ENCODE results near the gene EIF3I. TPM values are rescaled to one million over a fixed set of nuclear protein-coding genes. Genes with fewer than 3 reads are reported as not detected.

Gene EIF3I
- total RNA-seq, 1 experiment from 2014 or later, result 290 TPM

- H3K4me3 ChIP-seq, result no peak overlapping the region
- H3K4me1 ChIP-seq, result no peaks in the 10 kb centered on the region
- no peak overlapping the region for H3K27ac ChIP-seq
- no peaks in the 10 kb centered on the region for H3K27me3 ChIP-seq
- H3K36me3 ChIP-seq, result peaks cover 35% of the 10 kb centered on the region
- no peaks in the 10 kb centered on the region for H3K9me3 ChIP-seq (replicated peaks)
- no peak for DNase-seq
Measured at GRCh38 chr1:32234792-32235191, 12.6 kb downstream of the EIF3I start.

GRCh38 chr1:32239337-32239736 is 17.1 kb downstream of the EIF3I start:
- Histone ChIP-seq H3K36me3 (no peaks in the 10 kb centered on the region), H3K4me3 (no peak overlapping the region), H3K9me3 (replicated peaks) (no peaks in the 10 kb centered on the region), H3K4me1 (peaks cover 10% of the 10 kb centered on the region; the same call in 1 of the 2 replicates), H3K27ac (no peak overlapping the region), H3K27me3 (no peaks in the 10 kb centered on the region)
- no peak for DNase-seq

- H3K4me1 ChIP-seq, result peaks cover 10% of the 10 kb centered on the region; the same call in 1 of the 2 replicates
- H3K36me3 ChIP-seq, result no peaks in the 10 kb centered on the region
- H3K27me3 ChIP-seq, result no peaks in the 10 kb centered on the region
- DNase-seq, result no peak
- H3K4me3 ChIP-seq, result no peak overlapping the region
- no peaks in the 10 kb centered on the region for H3K9me3 ChIP-seq (replicated peaks)
- no peak overlapping the region for H3K27ac ChIP-seq
Measured at GRCh38 chr1:32239790-32240139, 17.6 kb downstream of the EIF3I start.

DNA sequence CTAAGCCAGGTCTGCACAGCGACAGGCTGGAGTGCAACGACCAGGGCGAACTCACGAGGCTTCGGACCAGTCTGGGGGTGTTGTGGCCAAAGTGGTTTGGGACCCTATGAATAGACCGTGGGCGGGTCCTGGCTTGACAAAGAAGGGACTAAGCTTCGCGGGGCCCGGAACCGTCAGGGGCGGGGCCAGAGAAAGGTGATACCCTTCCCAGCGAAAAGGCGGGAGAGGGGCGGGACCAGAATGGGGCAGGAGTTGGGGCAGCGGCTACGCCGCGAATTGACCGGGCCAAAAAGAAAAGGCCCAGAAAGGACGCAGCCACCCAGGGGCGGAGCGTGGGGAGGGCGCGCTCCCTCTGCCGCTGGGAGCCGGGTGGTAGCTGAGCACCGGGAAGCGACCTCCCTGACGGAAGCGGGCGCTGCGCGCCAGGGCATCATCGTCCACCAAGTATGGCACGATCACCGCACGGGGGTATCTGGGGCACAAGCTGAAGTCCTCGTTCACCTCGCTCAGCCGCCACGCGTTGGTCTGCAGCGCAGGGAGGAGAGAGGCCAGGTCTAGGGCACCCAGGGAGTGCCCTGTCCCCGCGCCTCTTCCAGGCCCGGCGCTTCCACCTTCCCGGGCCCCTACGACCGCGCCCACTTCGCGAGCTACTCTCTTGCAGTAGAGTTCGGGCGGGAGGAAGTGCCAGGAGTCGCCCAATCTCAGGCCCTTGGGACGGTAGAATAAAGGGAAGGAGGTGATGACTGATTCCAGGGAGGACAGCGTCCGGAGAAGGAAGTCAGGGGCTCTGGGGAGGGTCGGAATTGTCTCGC is 18.1 kb downstream of the EIF3I start:
- Histone ChIP-seq H3K27ac (no peak overlapping the region), H3K27me3 (no peaks in the 10 kb centered on the region), H3K9me3 (replicated peaks) (no peaks in the 10 kb centered on the region), H3K36me3 (no peaks in the 10 kb centered on the region), H3K4me1 (peaks cover 10% of the 10 kb centered on the region; the same call in 1 of the 2 replicates), H3K4me3 (peak overlapping the region; percentile 59)
- no peak for DNase-seq

DNA sequence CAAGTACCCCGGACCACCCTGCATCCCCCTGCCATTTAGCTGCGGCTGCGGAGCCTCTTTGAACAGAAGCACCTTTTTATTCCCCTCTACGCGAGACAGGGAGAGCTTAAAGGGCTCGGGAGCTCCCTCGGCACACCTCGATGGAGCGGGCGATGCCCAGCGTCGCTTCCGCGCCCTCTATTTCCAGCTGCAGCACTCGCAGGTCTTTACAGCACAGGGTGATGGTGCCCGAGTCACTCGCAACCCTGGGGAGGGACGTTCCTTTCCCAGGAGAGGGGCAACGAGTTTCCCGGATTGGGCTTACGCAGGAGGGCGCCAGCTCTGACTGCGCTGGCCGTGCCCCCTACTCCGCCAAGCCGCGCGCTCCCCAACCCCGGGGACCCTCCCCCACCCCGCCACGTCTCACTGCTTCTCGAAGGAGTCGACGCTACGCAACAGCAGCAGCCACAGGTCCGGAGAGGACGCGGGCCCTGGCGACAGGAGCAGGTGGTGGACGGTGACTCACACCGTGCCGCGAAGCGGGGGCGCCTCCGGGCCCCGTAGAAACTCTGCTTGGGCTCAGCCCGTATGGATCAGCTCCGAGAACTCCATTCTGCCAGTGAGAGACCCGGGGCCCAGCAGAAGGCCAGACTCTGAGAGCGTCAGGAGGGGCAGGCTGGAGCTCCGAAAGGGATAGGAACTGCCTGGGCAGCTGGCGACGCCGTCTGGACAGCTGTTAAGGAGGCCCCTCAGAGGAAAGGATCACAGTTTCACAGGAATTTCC is 19.0 kb downstream of the EIF3I start:
- Histone ChIP-seq H3K4me3 (peak overlapping the region; percentile 59), H3K27ac (peak overlapping the region; percentile 69), H3K4me1 (peaks cover 11% of the 10 kb centered on the region), H3K9me3 (replicated peaks) (no peaks in the 10 kb centered on the region), H3K36me3 (no peaks in the 10 kb centered on the region), H3K27me3 (no peaks in the 10 kb centered on the region)
- peak; percentile 84 to 88 for DNase-seq

- Histone ChIP-seq H3K9me3 (replicated peaks) (no peaks in the 10 kb centered on the region), H3K4me3 (no peak overlapping the region), H3K4me1 (peaks cover 17% of the 10 kb centered on the region), H3K36me3 (no peaks in the 10 kb centered on the region), H3K27ac (no peak overlapping the region), H3K27me3 (no peaks in the 10 kb centered on the region)
- DNase-seq, result peak; percentile 56 to 74
Measured at GRCh38 chr1:32242341-32242851, 20.2 kb downstream of the EIF3I start.

DNA sequence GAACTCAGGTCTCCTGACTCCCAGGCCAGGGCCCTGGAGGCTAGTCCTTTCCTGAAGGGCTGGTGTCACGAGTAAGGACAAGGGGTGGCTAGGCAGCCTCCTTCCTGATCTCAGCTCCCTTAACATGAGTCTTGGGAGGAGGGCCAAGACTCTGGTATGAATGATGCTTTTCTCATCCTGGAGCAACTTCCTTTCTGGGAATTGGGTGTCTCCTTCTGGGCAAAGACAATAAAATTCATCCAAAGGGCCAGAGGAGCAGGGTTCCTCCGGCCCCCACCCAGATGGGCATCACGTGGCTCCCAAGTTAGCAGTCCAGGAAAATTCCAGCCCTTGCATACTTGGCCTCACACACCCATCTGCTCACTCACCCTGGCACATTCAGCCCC is 24.7 kb downstream of the EIF3I start, which contains the start of gene FAM167B:
FAM167B (plus strand) TSS at position 335 of the 386 bp plus-strand sequence. CDS start 200 bp downstream, outside the sequence.
- H3K4me3 ChIP-seq, result no peak within 1 kb of the TSS
- no peaks in the 10 kb centered on the region for H3K9me3 ChIP-seq (replicated peaks)
- peaks cover 28% of the 10 kb centered on the region for H3K4me1 ChIP-seq
- H3K36me3 ChIP-seq, result no peaks in the 10 kb centered on the region
- H3K27ac ChIP-seq, result no peak within 1 kb of the TSS
- peaks cover 9% of the 10 kb centered on the region; the same call in 1 of the 2 replicates for H3K27me3 ChIP-seq
- DNase-seq, result no peak

- peaks cover 25% of the 10 kb centered on the region for H3K4me1 ChIP-seq
- H3K9me3 ChIP-seq (replicated peaks), result no peaks in the 10 kb centered on the region
- no peak overlapping the region for H3K4me3 ChIP-seq
- no peak for DNase-seq
- H3K27ac ChIP-seq, result no peak overlapping the region
- H3K27me3 ChIP-seq, result peaks cover 9% of the 10 kb centered on the region; the same call in 1 of the 2 replicates
- no peaks in the 10 kb centered on the region for H3K36me3 ChIP-seq
Measured at GRCh38 chr1:32247452-32247851, 25.2 kb downstream of the EIF3I start.

DNA sequence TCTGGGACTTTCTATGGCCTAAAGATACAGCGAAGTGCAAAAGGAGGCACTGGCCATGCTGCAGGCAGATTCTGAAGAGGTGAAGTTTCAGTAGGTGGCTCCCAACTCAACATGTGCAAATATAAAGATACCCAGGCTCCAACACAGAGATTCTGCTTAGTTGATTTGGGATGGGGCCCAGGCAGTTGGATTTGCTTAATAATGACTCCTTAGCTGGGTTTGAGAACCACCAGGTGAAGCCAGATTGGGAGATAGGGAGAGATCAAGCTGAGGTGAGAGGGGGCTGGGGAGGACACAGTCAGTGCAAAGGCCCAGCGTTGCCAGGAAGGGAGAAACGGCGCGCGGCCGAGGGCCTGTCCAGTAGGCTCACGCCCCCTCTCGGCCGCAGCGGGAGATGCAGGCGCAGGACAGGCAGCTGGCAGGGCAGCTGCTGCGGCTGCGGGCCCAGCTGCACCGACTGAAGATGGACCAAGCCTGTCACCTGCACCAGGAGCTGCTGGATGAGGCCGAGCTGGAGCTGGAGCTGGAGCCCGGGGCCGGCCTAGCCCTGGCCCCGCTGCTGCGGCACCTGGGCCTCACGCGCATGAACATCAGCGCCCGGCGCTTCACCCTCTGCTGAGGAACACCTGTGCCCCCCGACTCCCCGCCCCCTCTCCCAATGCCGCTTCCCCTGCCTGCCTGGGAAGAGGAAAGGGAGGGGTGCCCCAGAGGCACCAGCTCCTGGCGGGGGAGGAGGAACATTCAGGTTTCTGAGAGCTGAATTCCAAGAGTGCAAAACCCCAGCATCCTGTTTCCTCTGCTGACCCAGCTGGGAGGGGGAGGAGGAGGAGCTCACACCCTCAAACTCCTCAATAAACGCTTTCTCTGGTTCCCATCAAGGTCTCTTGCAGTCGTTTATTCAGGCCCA is 26.0 kb downstream of the EIF3I start:
- Histone ChIP-seq H3K4me1 (peaks cover 21% of the 10 kb centered on the region), H3K27me3 (peaks cover 9% of the 10 kb centered on the region; the same call in 1 of the 2 replicates), H3K36me3 (no peaks in the 10 kb centered on the region), H3K9me3 (replicated peaks) (no peaks in the 10 kb centered on the region), H3K4me3 (no peak overlapping the region), H3K27ac (no peak overlapping the region)
- DNase-seq, result peak; percentile 86 to 88

GRCh38 chr1:32249831-32250525 is 27.8 kb downstream of the EIF3I start:
- H3K9me3 ChIP-seq (replicated peaks), result no peaks in the 10 kb centered on the region
- no peaks in the 10 kb centered on the region for H3K36me3 ChIP-seq
- peaks cover 21% of the 10 kb centered on the region for H3K4me1 ChIP-seq
- peaks cover 9% of the 10 kb centered on the region; the same call in 1 of the 2 replicates for H3K27me3 ChIP-seq
- no peak overlapping the region for H3K4me3 ChIP-seq
- no peak for DNase-seq
- no peak overlapping the region for H3K27ac ChIP-seq

- peak; percentile 39 to 54 for DNase-seq
- Histone ChIP-seq H3K4me1 (peaks cover 21% of the 10 kb centered on the region), H3K36me3 (no peaks in the 10 kb centered on the region), H3K27me3 (peaks cover 13% of the 10 kb centered on the region; the same call in 1 of the 2 replicates), H3K9me3 (replicated peaks) (no peaks in the 10 kb centered on the region), H3K4me3 (no peak within 1 kb of the TSS), H3K27ac (no peak within 1 kb of the TSS)
Measured at GRCh38 chr1:32250893-32251716, 28.9 kb downstream of the EIF3I start, which contains the start of gene LCK. Gene LCK, plus strand, starts transcription at chr1:32251265. Its CDS starts 23,065 bp downstream, at chr1:32274330.

DNA sequence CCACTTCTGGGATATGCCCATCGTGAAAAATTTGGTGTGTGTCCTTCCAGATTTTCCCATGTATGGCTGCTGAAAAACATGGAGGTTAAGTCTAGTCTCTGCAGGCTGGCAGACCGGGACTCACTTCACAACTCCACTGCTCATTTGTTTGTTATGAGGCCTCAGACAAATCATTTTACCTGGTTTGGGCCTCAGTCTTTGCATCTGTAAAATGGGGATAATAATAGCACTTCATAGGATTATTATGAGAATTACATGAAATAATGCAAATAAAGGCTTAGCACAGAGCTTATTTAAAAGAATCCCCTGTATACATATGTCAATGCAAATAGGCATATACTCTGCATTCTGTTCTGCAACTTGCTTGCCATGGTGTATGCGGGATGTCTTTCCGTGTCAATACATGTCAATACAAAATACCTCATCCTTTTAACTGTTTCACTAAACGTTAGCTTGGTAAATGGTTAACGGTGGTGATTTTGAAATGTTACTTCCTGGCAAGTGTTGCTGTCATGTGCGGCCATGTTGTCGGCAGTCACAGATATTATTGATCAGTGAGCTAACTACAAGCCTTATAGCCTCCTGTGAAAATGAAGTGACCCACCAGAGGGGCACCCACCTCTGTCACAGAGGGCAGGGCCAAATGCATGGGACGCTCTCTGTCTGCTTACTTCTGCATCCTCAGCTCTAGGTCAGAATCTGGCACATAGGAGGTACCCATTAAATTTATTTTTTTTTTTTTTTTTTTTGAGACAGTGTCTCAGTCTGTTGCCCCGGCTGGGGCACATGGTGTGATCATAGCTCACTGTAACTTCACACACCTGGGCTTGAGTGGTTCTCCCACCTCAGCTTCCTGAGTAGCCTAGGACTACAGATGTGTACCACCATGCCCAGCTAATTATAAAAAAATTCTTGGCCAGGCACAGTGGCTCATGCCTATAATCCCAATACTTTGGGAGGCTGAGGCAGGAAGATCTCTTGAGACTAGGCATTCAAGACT is 33.2 kb downstream of the EIF3I start:
- Histone ChIP-seq H3K27ac (no peak overlapping the region), H3K27me3 (peaks cover 10% of the 10 kb centered on the region; the same call in 1 of the 2 replicates), H3K4me1 (peaks cover 9% of the 10 kb centered on the region), H3K4me3 (no peak overlapping the region), H3K9me3 (replicated peaks) (no peaks in the 10 kb centered on the region), H3K36me3 (no peaks in the 10 kb centered on the region)
- no peak for DNase-seq

Data from SJCRH30 (cell line).